Right lobe of liver (tissue), 4 donors: Measurements from ENCODE around the gene PCSK2.

ENCODE experiments used
- POLR2A ChIP-seq: fragments of 450-650 bp; IDR thresholded peaks from one replicate; pipeline ENCODE4 v1.6.1; 2017; ENCODE audit warnings: antibody characterized with exemption, mild to moderate bottlenecking
- TF ChIP-seq, protein P1 (sequence below), 4 donors: fragments of 200-600 bp in 3 of 4; fragments of 450-650 bp in 1 of 4; IDR thresholded peaks; one replicate each; pipeline versions ENCODE4 v1.5.1 to v1.8.0; 2016 to 2022; ENCODE audit warnings: antibody characterized with exemption in 4 of 4, mild to moderate bottlenecking in 2 of 4
- donor health status: DM: no; HTN: no; CAD: no.
- donor health status: DM: no; HTN: no; CAD: no.
- donor health status: DM: no; HTN: yes; CAD: no.

- no peak for TF ChIP-seq POLR2A
- TF ChIP-seq, protein P1, sequence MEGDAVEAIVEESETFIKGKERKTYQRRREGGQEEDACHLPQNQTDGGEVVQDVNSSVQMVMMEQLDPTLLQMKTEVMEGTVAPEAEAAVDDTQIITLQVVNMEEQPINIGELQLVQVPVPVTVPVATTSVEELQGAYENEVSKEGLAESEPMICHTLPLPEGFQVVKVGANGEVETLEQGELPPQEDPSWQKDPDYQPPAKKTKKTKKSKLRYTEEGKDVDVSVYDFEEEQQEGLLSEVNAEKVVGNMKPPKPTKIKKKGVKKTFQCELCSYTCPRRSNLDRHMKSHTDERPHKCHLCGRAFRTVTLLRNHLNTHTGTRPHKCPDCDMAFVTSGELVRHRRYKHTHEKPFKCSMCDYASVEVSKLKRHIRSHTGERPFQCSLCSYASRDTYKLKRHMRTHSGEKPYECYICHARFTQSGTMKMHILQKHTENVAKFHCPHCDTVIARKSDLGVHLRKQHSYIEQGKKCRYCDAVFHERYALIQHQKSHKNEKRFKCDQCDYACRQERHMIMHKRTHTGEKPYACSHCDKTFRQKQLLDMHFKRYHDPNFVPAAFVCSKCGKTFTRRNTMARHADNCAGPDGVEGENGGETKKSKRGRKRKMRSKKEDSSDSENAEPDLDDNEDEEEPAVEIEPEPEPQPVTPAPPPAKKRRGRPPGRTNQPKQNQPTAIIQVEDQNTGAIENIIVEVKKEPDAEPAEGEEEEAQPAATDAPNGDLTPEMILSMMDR (IDR thresholded peaks at IDR 0.05), result no peak
Measured at GRCh38 chr20:17228624-17229061, 1.8 kb downstream of the PCSK2 start.
